ENCODE measurements around the gene AHCYL2.

DNA sequence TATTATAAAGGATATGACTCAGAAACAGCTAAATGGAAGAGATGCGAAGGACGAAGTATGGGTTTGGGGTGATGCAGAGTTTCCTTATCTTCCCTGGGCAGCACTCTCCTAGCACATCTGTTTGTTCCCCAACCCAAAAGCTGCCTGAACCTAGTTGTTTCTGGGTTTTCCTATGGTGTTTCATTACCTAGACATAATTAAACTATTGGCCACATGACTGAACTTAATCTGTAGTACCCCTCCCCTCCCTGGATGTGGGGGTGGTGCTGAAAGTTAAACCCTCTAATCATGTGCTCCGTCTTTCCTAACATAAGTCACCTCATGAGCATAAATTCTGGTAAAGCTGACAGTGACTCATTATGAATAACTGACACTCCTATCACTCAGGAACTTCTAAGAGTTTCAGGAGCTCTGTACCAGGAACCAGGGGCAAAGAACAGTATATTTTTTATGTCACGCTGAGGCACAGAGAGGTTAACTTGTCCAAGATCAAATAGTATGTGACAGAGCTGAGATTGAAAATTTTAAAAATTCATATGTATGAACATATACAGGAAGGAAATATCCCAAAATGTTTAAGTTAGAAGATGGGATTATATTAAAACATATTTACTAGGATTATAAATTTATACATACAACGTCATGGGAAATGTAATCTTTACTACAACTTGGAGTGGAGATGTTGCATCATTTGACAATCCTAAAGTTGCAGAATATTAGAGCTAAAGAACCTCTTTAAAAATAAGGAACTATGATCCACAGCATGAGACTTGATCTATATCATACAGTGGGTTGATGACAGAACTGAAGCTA is 214.2 kb downstream of the AHCYL2 start:
- TF ChIP-seq, protein P1, sequence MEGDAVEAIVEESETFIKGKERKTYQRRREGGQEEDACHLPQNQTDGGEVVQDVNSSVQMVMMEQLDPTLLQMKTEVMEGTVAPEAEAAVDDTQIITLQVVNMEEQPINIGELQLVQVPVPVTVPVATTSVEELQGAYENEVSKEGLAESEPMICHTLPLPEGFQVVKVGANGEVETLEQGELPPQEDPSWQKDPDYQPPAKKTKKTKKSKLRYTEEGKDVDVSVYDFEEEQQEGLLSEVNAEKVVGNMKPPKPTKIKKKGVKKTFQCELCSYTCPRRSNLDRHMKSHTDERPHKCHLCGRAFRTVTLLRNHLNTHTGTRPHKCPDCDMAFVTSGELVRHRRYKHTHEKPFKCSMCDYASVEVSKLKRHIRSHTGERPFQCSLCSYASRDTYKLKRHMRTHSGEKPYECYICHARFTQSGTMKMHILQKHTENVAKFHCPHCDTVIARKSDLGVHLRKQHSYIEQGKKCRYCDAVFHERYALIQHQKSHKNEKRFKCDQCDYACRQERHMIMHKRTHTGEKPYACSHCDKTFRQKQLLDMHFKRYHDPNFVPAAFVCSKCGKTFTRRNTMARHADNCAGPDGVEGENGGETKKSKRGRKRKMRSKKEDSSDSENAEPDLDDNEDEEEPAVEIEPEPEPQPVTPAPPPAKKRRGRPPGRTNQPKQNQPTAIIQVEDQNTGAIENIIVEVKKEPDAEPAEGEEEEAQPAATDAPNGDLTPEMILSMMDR (IDR thresholded peaks at IDR 0.05; ENCODE audit: low read length), result no peak
- TF ChIP-seq EZH2 (IDR thresholded peaks at IDR 0.05; ENCODE audit: borderline replicate concordance, low read length), result no peak

Measured in OCI-LY1 (cell line).